ENCODE results near the gene SLC44A5. TPM values are rescaled to one million over a fixed set of nuclear protein-coding genes. Genes with fewer than 3 reads are reported as not detected.
"Not testable (repeated sequence)": the region's sequence is repeated elsewhere in the genome, so short reads cannot be mapped to it uniquely, and the experiment has no call there.

The SLC44A5 gene
- total and polyA plus RNA-seq, 7 donors, result 0.01 to 7.5 (median 0.49) TPM

- Histone ChIP-seq H3K9me3 (peaks cover 5% of the 10 kb centered on the region), H3K4me1 (no peaks in the 10 kb centered on the region), H3K4me3 (no peak overlapping the region), H3K27ac (no peak overlapping the region), H3K36me3 (ENCODE audit: insufficient read depth in 1 of 2, low read depth in 1 of 2) (no peaks in the 10 kb centered on the region), H3K27me3 (ENCODE audit: insufficient read depth in 3 of 3, low read length in 2 of 3) (no peaks in the 10 kb centered on the region)
- ATAC-seq, result no peak
- intact Hi-C loops (cut with DNase I), result no loop called here
- no peak for DNase-seq
- 79 to 88% (median 81%) methylated on average over 3 of the region's 3 CpGs for WGBS, 3 donors
- TF ChIP-seq CTCF (IDR thresholded peaks at IDR 0.05), result no peak
These were observed 16.6 kb downstream of the SLC44A5 start for GRCh38 chr1:75594327-75594726.

GRCh38 chr1:75593457-75593856 is 17.5 kb downstream of the SLC44A5 start:
- ATAC-seq; H3K36me3 ChIP-seq (ENCODE audit: insufficient read depth in 1 of 2, low read depth in 1 of 2); DNase-seq; H3K9me3 ChIP-seq; H3K27ac ChIP-seq; H3K4me3 ChIP-seq; intact Hi-C loops (cut with DNase I); H3K27me3 ChIP-seq (ENCODE audit: insufficient read depth in 3 of 3, low read length in 2 of 3); H3K4me1 ChIP-seq: not testable (repeated sequence)
- WGBS, 3 donors, result 64 to 72% (median 67%) methylated on average over 3 of the region's 3 CpGs

GRCh38 chr1:75589637-75590036 is 21.3 kb downstream of the SLC44A5 start:
- 61 to 64% (median 64%) methylated on average over 4 of the region's 4 CpGs for WGBS, 3 donors
- peaks cover 5% of the 10 kb centered on the region for H3K9me3 ChIP-seq
- intact Hi-C loops (cut with DNase I), result no loop called here
- ATAC-seq (no peak), DNase-seq (no peak)
- H3K36me3 ChIP-seq (ENCODE audit: insufficient read depth in 1 of 2, low read depth in 1 of 2), result no peaks in the 10 kb centered on the region
- no peak for TF ChIP-seq CTCF (IDR thresholded peaks at IDR 0.05)
- H3K4me3 ChIP-seq, result no peak overlapping the region
- H3K27ac ChIP-seq, result no peak overlapping the region
- H3K4me1 ChIP-seq, result no peaks in the 10 kb centered on the region
- H3K27me3 ChIP-seq (ENCODE audit: insufficient read depth in 3 of 3, low read length in 2 of 3), result no peaks in the 10 kb centered on the region

- H3K27ac ChIP-seq, result no peak overlapping the region
- no peak overlapping the region for H3K4me3 ChIP-seq
- H3K36me3 ChIP-seq (ENCODE audit: insufficient read depth in 1 of 2, low read depth in 1 of 2), result no peaks in the 10 kb centered on the region
- no peaks in the 10 kb centered on the region for H3K27me3 ChIP-seq (ENCODE audit: insufficient read depth in 3 of 3, low read length in 2 of 3)
- no peaks in the 10 kb centered on the region for H3K4me1 ChIP-seq
- TF ChIP-seq CTCF (IDR thresholded peaks at IDR 0.05), result no peak
- DNase-seq, result no peak
- WGBS, 3 donors, result 53 to 76% (median 67%) methylated on average over 4 of the region's 4 CpGs
- H3K9me3 ChIP-seq, result peaks cover 5% of the 10 kb centered on the region
- intact Hi-C loops (cut with DNase I), result no loop called here
- ATAC-seq, result no peak
These were observed 22.0 kb downstream of the SLC44A5 start for GRCh38 chr1:75588779-75589475.

GRCh38 chr1:75587692-75588091 is 23.2 kb downstream of the SLC44A5 start:
- DNase-seq, result no peak
- Histone ChIP-seq H3K27me3 (ENCODE audit: insufficient read depth in 3 of 3, low read length in 2 of 3) (no peaks in the 10 kb centered on the region), H3K4me3 (no peak overlapping the region), H3K9me3 (peaks cover 3% of the 10 kb centered on the region), H3K27ac (no peak overlapping the region), H3K4me1 (no peaks in the 10 kb centered on the region), H3K36me3 (ENCODE audit: insufficient read depth in 1 of 2, low read depth in 1 of 2) (no peaks in the 10 kb centered on the region)
- no peak for ATAC-seq
- 11 to 13% (median 12%) methylated on average over 3 of the region's 3 CpGs for WGBS, 3 donors
- intact Hi-C loops (cut with DNase I), result no loop called here
- no peak for TF ChIP-seq CTCF (IDR thresholded peaks at IDR 0.05)
